ENCODE measurements around the gene SMYD3. TPM values are rescaled to one million over a fixed set of nuclear protein-coding genes. Genes with fewer than 3 reads are reported as not detected.

Gene SMYD3
- total RNA-seq, 1 experiment from 2014 or later: 25.5 TPM

DNA sequence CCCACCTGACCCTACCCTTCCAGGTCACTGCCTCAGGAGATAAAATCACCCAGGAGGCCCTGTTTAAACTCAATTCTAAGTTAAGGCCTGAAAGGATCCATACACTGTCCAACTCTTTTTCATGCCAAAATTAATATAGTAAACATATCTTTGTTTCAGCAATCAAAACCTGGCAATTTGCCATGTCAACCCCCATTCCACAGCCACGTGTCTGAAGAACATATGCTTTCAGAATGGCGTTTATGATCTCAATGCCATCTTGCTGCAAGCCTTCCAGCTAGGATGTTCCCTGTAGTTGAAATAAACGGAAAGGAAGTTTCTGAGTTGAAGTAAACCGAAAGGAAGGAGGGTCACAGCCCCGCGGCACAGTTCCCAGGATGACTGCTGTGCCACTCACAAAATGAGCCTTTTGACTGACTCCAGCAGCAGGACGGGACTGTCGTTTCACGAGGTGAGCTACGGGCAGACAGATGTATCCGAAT, 472.0 kb downstream of the SMYD3 start:
- Histone ChIP-seq H3K27me3 (ENCODE audit: insufficient read depth, low read length) (no peaks in the 10 kb centered on the region), H2BK20ac (ENCODE audit: low read depth, low read length, poor library complexity, severe bottlenecking) (no peak overlapping the region), H3K27ac (ENCODE audit: insufficient read length, low read depth, low read length) (no peak overlapping the region), H4K5ac (ENCODE audit: insufficient read length, low read depth, low read length) (no peak overlapping the region), H4K20me1 (ENCODE audit: control insufficient read depth, insufficient read depth, insufficient read length) (no peaks in the 10 kb centered on the region), H3T11ph (ENCODE audit: low read length) (no peak overlapping the region), H2AFZ (ENCODE audit: low read length) (no peak overlapping the region), H2BK120ac (ENCODE audit: low read depth, low read length, poor library complexity, severe bottlenecking) (no peak overlapping the region), H3K56ac (ENCODE audit: insufficient read length, low read depth, low read length) (no peak overlapping the region), H3K18ac (ENCODE audit: insufficient read length, low read depth, low read length) (no peak overlapping the region), H2BK5ac (ENCODE audit: insufficient read length, low read length) (no peak overlapping the region), H4K8ac (replicated peaks; ENCODE audit: insufficient read length, low read depth, low read length) (no peak overlapping the region), H3K4ac (ENCODE audit: low read depth, low read length) (no peak overlapping the region), H4K91ac (ENCODE audit: insufficient read length, low read depth, low read length) (no peak overlapping the region), H3K79me2 (ENCODE audit: insufficient read depth, low read length) (no peaks in the 10 kb centered on the region), H2AK5ac (ENCODE audit: insufficient read length, low read length) (no peak overlapping the region), H3K9ac (ENCODE audit: extremely low read depth, insufficient read length, low read length) (no peak overlapping the region), H2BK15ac (ENCODE audit: low read depth, low read length) (no peak overlapping the region), H3K23me2 (ENCODE audit: insufficient read length, low read depth, low read length, poor library complexity, severe bottlenecking) (no peaks in the 10 kb centered on the region), H2BK12ac (ENCODE audit: insufficient read length, low read depth, low read length) (no peak overlapping the region), H3K79me1 (ENCODE audit: insufficient read depth, low read depth, low read length, poor library complexity, severe bottlenecking) (no peaks in the 10 kb centered on the region), H3K4me1 (ENCODE audit: insufficient read depth, low read length) (no peaks in the 10 kb centered on the region), H3K4me2 (ENCODE audit: insufficient read depth, insufficient read length, low read length) (no peak overlapping the region), H3K23ac (ENCODE audit: insufficient read length, low read depth, low read length) (no peak overlapping the region), H3K14ac (ENCODE audit: insufficient read depth, low read length) (no peak overlapping the region), H3K9me3 (ENCODE audit: control insufficient read depth, low read depth, low read length) (no peaks in the 10 kb centered on the region)
- WGBS (ENCODE audit: extremely low coverage, insufficient read length, low lambda C conversion rate): no CpG with 5 or more reads among the region's 11 CpGs
- Mint-ChIP-seq H3K27me3 (ENCODE audit: low read depth) (no peaks in the 10 kb centered on the region), H3K9me3 (no peaks in the 10 kb centered on the region), H3K4me1 (peaks cover 4 to 9% of the 10 kb centered on the region in 2 experiments; a peak in 3 of 4 replicates), H3K4me3 (no peak overlapping the region), H3K36me3 (ENCODE audit: insufficient read depth in 1 of 3, low read depth in 3 of 3) (no peaks in the 10 kb centered on the region), H3K27ac (no peak overlapping the region)
- DNase-seq: no peak
- TF ChIP-seq, protein P1, sequence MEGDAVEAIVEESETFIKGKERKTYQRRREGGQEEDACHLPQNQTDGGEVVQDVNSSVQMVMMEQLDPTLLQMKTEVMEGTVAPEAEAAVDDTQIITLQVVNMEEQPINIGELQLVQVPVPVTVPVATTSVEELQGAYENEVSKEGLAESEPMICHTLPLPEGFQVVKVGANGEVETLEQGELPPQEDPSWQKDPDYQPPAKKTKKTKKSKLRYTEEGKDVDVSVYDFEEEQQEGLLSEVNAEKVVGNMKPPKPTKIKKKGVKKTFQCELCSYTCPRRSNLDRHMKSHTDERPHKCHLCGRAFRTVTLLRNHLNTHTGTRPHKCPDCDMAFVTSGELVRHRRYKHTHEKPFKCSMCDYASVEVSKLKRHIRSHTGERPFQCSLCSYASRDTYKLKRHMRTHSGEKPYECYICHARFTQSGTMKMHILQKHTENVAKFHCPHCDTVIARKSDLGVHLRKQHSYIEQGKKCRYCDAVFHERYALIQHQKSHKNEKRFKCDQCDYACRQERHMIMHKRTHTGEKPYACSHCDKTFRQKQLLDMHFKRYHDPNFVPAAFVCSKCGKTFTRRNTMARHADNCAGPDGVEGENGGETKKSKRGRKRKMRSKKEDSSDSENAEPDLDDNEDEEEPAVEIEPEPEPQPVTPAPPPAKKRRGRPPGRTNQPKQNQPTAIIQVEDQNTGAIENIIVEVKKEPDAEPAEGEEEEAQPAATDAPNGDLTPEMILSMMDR (conservative IDR thresholded peaks at IDR 0.05): no peak

All from H9 (cell line).